ENCODE data around the gene CMA1. TPM values are rescaled to one million over a fixed set of nuclear protein-coding genes. Genes with fewer than 3 reads are reported as not detected.

CMA1 gene
- total RNA-seq, 2 donors from 2014 or later: not detected

GRCh38 chr14:24463017-24463883 is 44.8 kb downstream of the CMA1 start:
- no peak for DNase-seq
- peak in 1 of 2 donors; percentile 60 for ATAC-seq (replicated peaks in 1 of 2)
- Mint-ChIP-seq H3K9me3 (peaks cover 0 to 2% of the 10 kb centered on the region in 2 donors), H3K4me3 (peak overlapping the region in 1 of 2 donors; percentile 3), H3K27me3 (ENCODE audit: low read depth) (no peaks in the 10 kb centered on the region), H3K4me1 (ENCODE audit: low read depth) (peaks cover 34% of the 10 kb centered on the region), H3K27ac (peak overlapping the region; percentile 12), H3K36me3 (ENCODE audit: insufficient read depth in 2 of 2) (no peaks in the 10 kb centered on the region)

GRCh38 chr14:24461336-24461735 is 46.7 kb downstream of the CMA1 start:
- Mint-ChIP-seq H3K4me3 (no peak overlapping the region), H3K4me1 (ENCODE audit: low read depth) (peaks cover 43% of the 10 kb centered on the region), H3K36me3 (ENCODE audit: insufficient read depth in 2 of 2) (no peaks in the 10 kb centered on the region), H3K27ac (no peak overlapping the region), H3K27me3 (ENCODE audit: low read depth) (no peaks in the 10 kb centered on the region), H3K9me3 (peaks cover 0 to 2% of the 10 kb centered on the region in 2 donors)
- DNase-seq (no peak), ATAC-seq (replicated peaks in 1 of 2) (no peak)

GRCh38 chr14:24459331-24459730 is 48.7 kb downstream of the CMA1 start:
- Mint-ChIP-seq H3K9me3 (peaks cover 0 to 2% of the 10 kb centered on the region in 2 donors), H3K27ac (no peak overlapping the region), H3K4me1 (ENCODE audit: low read depth) (peaks cover 25% of the 10 kb centered on the region), H3K36me3 (ENCODE audit: insufficient read depth in 2 of 2) (peaks cover 0 to 3% of the 10 kb centered on the region in 2 donors), H3K27me3 (ENCODE audit: low read depth) (no peaks in the 10 kb centered on the region), H3K4me3 (no peak overlapping the region)
- ATAC-seq (replicated peaks in 1 of 2) (no peak), DNase-seq (no peak)

- DNase-seq: no peak
- Mint-ChIP-seq H3K27me3 (ENCODE audit: low read depth) (no peaks in the 10 kb centered on the region), H3K4me1 (ENCODE audit: low read depth) (peaks cover 19% of the 10 kb centered on the region)
Observed at GRCh38 chr14:24458736-24459135, 49.3 kb downstream of the CMA1 start.

GRCh38 chr14:24456980-24457379 is 51.1 kb downstream of the CMA1 start:
- peaks cover 9% of the 10 kb centered on the region for H3K4me1 Mint-ChIP-seq (ENCODE audit: low read depth)
- peak; percentile 54 to 58 for ATAC-seq (replicated peaks in 1 of 2)
- H3K27ac Mint-ChIP-seq: no peak overlapping the region
- DNase-seq: no peak
- no peak overlapping the region for H3K4me3 Mint-ChIP-seq
- H3K36me3 Mint-ChIP-seq (ENCODE audit: insufficient read depth in 2 of 2): peaks cover 7 to 15% of the 10 kb centered on the region in 2 donors
- peaks cover 2 to 4% of the 10 kb centered on the region in 2 donors for H3K9me3 Mint-ChIP-seq
- no peaks in the 10 kb centered on the region for H3K27me3 Mint-ChIP-seq (ENCODE audit: low read depth)

More at GRCh38 chr14:24458736-24459135, 49.3 kb downstream of the CMA1 start:
- no peak overlapping the region for H3K4me3 Mint-ChIP-seq
- peaks cover 0 to 5% of the 10 kb centered on the region in 2 donors for H3K9me3 Mint-ChIP-seq
- H3K27ac Mint-ChIP-seq: no peak overlapping the region
- no peak for ATAC-seq (replicated peaks in 1 of 2)
- peaks cover 2 to 8% of the 10 kb centered on the region in 2 donors for H3K36me3 Mint-ChIP-seq (ENCODE audit: insufficient read depth in 2 of 2)

Other genes with a start within 250 kb of the CMA1 start
- gene TGM1, start 245.1 kb downstream of the CMA1 start, total RNA-seq: 10 to 100 TPM in 1 of 2 donors, 1 to 10 TPM in 1; 9.3 to 14.0 TPM
- gene RABGGTA, start 236.7 kb downstream of the CMA1 start, total RNA-seq: 10 to 100 TPM; 53.8 to 56.2 TPM
- 10 to 100 TPM; 28.5 to 29.0 TPM for gene DHRS1, start 208.5 kb downstream of the CMA1 start, total RNA-seq
- 10 to 100 TPM; 31.7 to 34.0 TPM for gene NOP9, start 208.4 kb downstream of the CMA1 start, total RNA-seq
- gene CIDEB, start 200.3 kb downstream of the CMA1 start, total RNA-seq: 10 to 100 TPM; 11.6 to 12.9 TPM
- 10 to 100 TPM; 21.5 to 23.4 TPM for gene LTB4R2, start 198.1 kb downstream of the CMA1 start, total RNA-seq
- gene LTB4R, start 196.8 kb downstream of the CMA1 start, total RNA-seq: 10 to 100 TPM; 27.1 to 28.5 TPM
- 1 to 10 TPM; 4.6 to 6.9 TPM for gene ADCY4, start 173.2 kb downstream of the CMA1 start, total RNA-seq
- gene RIPK3, start 168.3 kb downstream of the CMA1 start, total RNA-seq: 10 to 100 TPM; 11.0 to 18.6 TPM
- 10 to 100 TPM in 1 of 2 donors, 1 to 10 TPM in 1; 2.6 to 11.3 TPM for gene NFATC4, start 140.1 kb downstream of the CMA1 start, total RNA-seq
- under 1 TPM; 0.09 to 0.14 TPM for gene NYNRIN, start 109.3 kb downstream of the CMA1 start, total RNA-seq
- gene CBLN3, start 78.6 kb downstream of the CMA1 start, total RNA-seq: 10 to 100 TPM; 15.7 to 30.7 TPM
- 100 to 1,000 TPM; 114 to 126 TPM for gene KHNYN, start 78.3 kb downstream of the CMA1 start, total RNA-seq
- 10 to 100 TPM; 38.5 to 44.8 TPM for gene SDR39U1, start 65.5 kb downstream of the CMA1 start, total RNA-seq
- not detected for gene CTSG, start 68.0 kb upstream of the CMA1 start, total RNA-seq
- 10 to 100 TPM; 32.3 to 74.2 TPM for gene GZMH, start 101.4 kb upstream of the CMA1 start, total RNA-seq
- gene GZMB, start 125.9 kb upstream of the CMA1 start, total RNA-seq: 1,000 to 10,000 TPM; 2,205 to 2,852 TPM

Measured in activated T-cell treated with anti-CD3 and anti-CD28 coated beads, Interleukin-2, amount 50 U/mL, for 72 hours (primary cell).